NCI-H1048 (cell line): Measurements from ENCODE around the gene ARMC2.
"Not testable (repeated sequence)": the region's sequence is repeated elsewhere in the genome, so short reads cannot be mapped to it uniquely, and the experiment has no call there.

Experiments
- DNase-seq: peaks from one replicate; lab custom pipeline; 2025; lab: John Stamatoyannopoulos, UW

Gene ARMC2

GRCh38 chr6:108952776-108953486 lies 104.7 kb downstream of the ARMC2 start:
- no peak for DNase-seq

GRCh38 chr6:108953681-108954080 lies 105.5 kb downstream of the ARMC2 start:
- DNase-seq = no peak

GRCh38 chr6:108955329-108955949 lies 107.2 kb downstream of the ARMC2 start:
- no peak for DNase-seq

- no peak for DNase-seq
Observed at GRCh38 chr6:108957221-108957620, 109.0 kb downstream of the ARMC2 start.

GRCh38 chr6:108958900-108959770 lies 110.9 kb downstream of the ARMC2 start:
- DNase-seq = no peak

GRCh38 chr6:108959972-108960582 lies 111.9 kb downstream of the ARMC2 start:
- DNase-seq = no peak

- no peak for DNase-seq
Observed at GRCh38 chr6:108960601-108961000, 112.4 kb downstream of the ARMC2 start.

GRCh38 chr6:108961077-108961476 lies 112.9 kb downstream of the ARMC2 start:
- no peak for DNase-seq

- DNase-seq = no peak
Observed at GRCh38 chr6:108961985-108962384, 113.8 kb downstream of the ARMC2 start.

GRCh38 chr6:108966251-108966650 lies 118.0 kb downstream of the ARMC2 start:
- DNase-seq = no peak

- DNase-seq = no peak
Observed at GRCh38 chr6:108966855-108967755, 118.9 kb downstream of the ARMC2 start.

- no peak for DNase-seq
Observed at GRCh38 chr6:108968325-108969316, 120.4 kb downstream of the ARMC2 start.

GRCh38 chr6:108969776-108970175 lies 121.6 kb downstream of the ARMC2 start:
- no peak for DNase-seq

- DNase-seq = no peak
Observed at GRCh38 chr6:108974201-108974600, 126.0 kb downstream of the ARMC2 start.

GRCh38 chr6:108978638-108979037 lies 130.4 kb downstream of the ARMC2 start:
- DNase-seq = not testable (repeated sequence)

GRCh38 chr6:108982154-108983113 lies 134.2 kb downstream of the ARMC2 start:
- DNase-seq = no peak

GRCh38 chr6:108983151-108983550 lies 134.9 kb downstream of the ARMC2 start:
- DNase-seq = no peak

GRCh38 chr6:108985301-108985700 lies 137.1 kb downstream of the ARMC2 start:
- no peak for DNase-seq

GRCh38 chr6:108987156-108987555 lies 138.9 kb downstream of the ARMC2 start:
- DNase-seq = no peak
